Measurements from ENCODE around the gene NRROS. TPM values are rescaled to one million over a fixed set of nuclear protein-coding genes. Genes with fewer than 3 reads are reported as not detected.
"Not testable (repeated sequence)": the region's sequence is repeated elsewhere in the genome, so short reads cannot be mapped to it uniquely, and the experiment has no call there.

Gene NRROS
- total and polyA plus RNA-seq, 2 of the 4 experiments (the other 2 are of a cell fraction) = 0.10 TPM; not detected in 1

GRCh38 chr3:196611761-196612483 is 27.6 kb upstream of the NRROS start (continued):
- TF ChIP-seq CTCF (conservative IDR thresholded peaks at IDR 0.05; ENCODE audit: low read depth, low read length) = no peak
- no peak for TF ChIP-seq CHD1 (IDR thresholded peaks at IDR 0.05; ENCODE audit: low read depth, low read length)

GRCh38 chr3:196615234-196615633 is 24.3 kb upstream of the NRROS start:
- H2BK15ac ChIP-seq (ENCODE audit: low read depth, low read length); H2BK5ac ChIP-seq (ENCODE audit: low read depth, low read length, poor library complexity, severe bottlenecking); H3K4me3 ChIP-seq (ENCODE audit: insufficient read depth, low read depth, low read length); dilution Hi-C loops (cut with HindIII; ENCODE audit: low sequenced_read_pairs, unreplicated experiment); CTCF ChIA-PET; H3K36me3 ChIP-seq (ENCODE audit: control insufficient read depth, insufficient read depth, low read length); H3K14ac ChIP-seq (replicated peaks; ENCODE audit: low read depth, low read length); H4K91ac ChIP-seq (ENCODE audit: insufficient read depth, low read depth, low read length); H3K18ac ChIP-seq (ENCODE audit: low read depth, low read length); H4K8ac ChIP-seq (ENCODE audit: low read depth in 2 of 2, low read length in 2 of 2); intact Hi-C loops (cut with micrococcal nuclease); H3K4me1 ChIP-seq (ENCODE audit: control insufficient read depth, insufficient read depth, low read length); H3K27me3 ChIP-seq (ENCODE audit: control insufficient read depth, insufficient read depth, low read length); H4K5ac ChIP-seq (ENCODE audit: low read depth, low read length); H3K27ac ChIP-seq (ENCODE audit: insufficient read depth, low read length); H3K56ac ChIP-seq (ENCODE audit: extremely low read depth, insufficient read depth, low read length); H3K4ac ChIP-seq (ENCODE audit: low read depth, low read length); H4K20me1 ChIP-seq (ENCODE audit: insufficient read depth, low read length); H3K9me3 ChIP-seq (ENCODE audit: control insufficient read depth, insufficient read depth, low read length); DNase-seq; POLR2A ChIA-PET (ENCODE audit: unreplicated experiment); H2AK9ac ChIP-seq (replicated peaks; ENCODE audit: low read depth, low read length, poor library complexity); H3K23ac ChIP-seq (ENCODE audit: low read depth, low read length); BruUV-seq (replicated peaks); ATAC-seq (ENCODE audit: low read depth); H3K4me2 ChIP-seq (ENCODE audit: low read depth, low read length); H2BK120ac ChIP-seq (ENCODE audit: low read depth, low read length); H3K9ac ChIP-seq (ENCODE audit: low read depth, low read length); H3K79me1 ChIP-seq (ENCODE audit: low read depth in 1 of 2, low read length in 2 of 2); H2AK5ac ChIP-seq (ENCODE audit: low read depth, low read length); H2BK20ac ChIP-seq (ENCODE audit: low read depth, low read length); H3K9me1 ChIP-seq (ENCODE audit: insufficient read depth, low read length); H2AFZ ChIP-seq (replicated peaks; ENCODE audit: low read length, poor library complexity): not testable (repeated sequence)
- WGBS, 2 experiments (ENCODE audit: extremely low coverage in 2 of 2, insufficient read length in 1 of 2) = 100% methylated on average over 1 of the region's 6 CpGs; no CpG with 5 or more reads in 1 of the 2 experiments
- in situ Hi-C loops (cut with MboI; ENCODE audit: low sequenced_read_pairs) = loop anchor here (25.0 kb wide), 1 partner anchor 347 kb away; the partner anchor contains the start of gene PIGZ

All from IMR-90 (cell line).